SH-SY5Y (cell line): ENCODE results near the gene PTDSS2.

Source experiments
- GATA2 ChIP-seq: IDR thresholded peaks from 2 replicates; pipeline ENCODE4 v1.6.1; 2011; ENCODE audit warnings: mild to moderate bottlenecking, low read depth, low read length
- GATA3 ChIP-seq: IDR thresholded peaks from 2 replicates; pipeline ENCODE4 v1.6.1; 2011; ENCODE audit warnings: low read depth, mild to moderate bottlenecking, low read length, moderate library complexity

PTDSS2 gene

GRCh38 chr11:473962-474785 is 24.1 kb downstream of the PTDSS2 start:
- TF ChIP-seq GATA3 (no peak), GATA2 (no peak)

- no peak for TF ChIP-seq GATA2
- no peak for TF ChIP-seq GATA3
Observed at GRCh38 chr11:474914-475506, 24.9 kb downstream of the PTDSS2 start.

- no peak for TF ChIP-seq GATA2
Observed at GRCh38 chr11:475941-476340, 25.9 kb downstream of the PTDSS2 start.

- no peak for TF ChIP-seq GATA2
- TF ChIP-seq GATA3, result no peak
Observed at GRCh38 chr11:476416-476815, 26.3 kb downstream of the PTDSS2 start.

- no peak for TF ChIP-seq GATA3
- no peak for TF ChIP-seq GATA2
Observed at GRCh38 chr11:477052-477715, 27.1 kb downstream of the PTDSS2 start.

- TF ChIP-seq GATA3, result no peak
- no peak for TF ChIP-seq GATA2
Observed at GRCh38 chr11:479311-479710, 29.2 kb downstream of the PTDSS2 start.

GRCh38 chr11:484616-485015 is 34.5 kb downstream of the PTDSS2 start:
- TF ChIP-seq GATA2 (no peak), GATA3 (no peak)

GRCh38 chr11:486189-486588 is 36.1 kb downstream of the PTDSS2 start:
- TF ChIP-seq GATA2 (no peak), GATA3 (no peak)

GRCh38 chr11:487571-488021 is 37.5 kb downstream of the PTDSS2 start:
- no peak for TF ChIP-seq GATA2
- TF ChIP-seq GATA3, result no peak

- TF ChIP-seq GATA2 (no peak), GATA3 (no peak)
Observed at GRCh38 chr11:488062-488461, 38.0 kb downstream of the PTDSS2 start.

- TF ChIP-seq GATA2 (no peak), GATA3 (no peak)
Observed at GRCh38 chr11:488579-488978, 38.5 kb downstream of the PTDSS2 start.

GRCh38 chr11:488992-489391 is 38.9 kb downstream of the PTDSS2 start:
- TF ChIP-seq GATA3 (no peak), GATA2 (no peak)

- TF ChIP-seq GATA2, result no peak
- TF ChIP-seq GATA3, result no peak
Observed at GRCh38 chr11:489610-490185, 39.6 kb downstream of the PTDSS2 start.

- TF ChIP-seq GATA3, result no peak
- no peak for TF ChIP-seq GATA2
Observed at GRCh38 chr11:490186-490929, 40.3 kb downstream of the PTDSS2 start.
